GM13976 (cell line): ENCODE data around the gene PLEKHA8.

Experiments
- DNase-seq: peaks from one replicate; pipeline ENCODE4 v3.0.0; 2012; ENCODE audit warnings: low spot score
- in situ Hi-C: fragments of 300-500 bp; cut with MboI; formaldehyde crosslinking; loops from one replicate; pipeline ENCODE4 v1.12.0; 2022; ENCODE audit warnings: low sequenced_read_pairs, mixed read lengths, inconsistent platforms; ENCODE audit not compliant: unreplicated experiment
- TF ChIP-seq, protein P1 (sequence below): IDR thresholded peaks from 2 replicates; pipeline ENCODE4 v1.5.1; 2012; ENCODE audit warnings: borderline replicate concordance, mild to moderate bottlenecking; ENCODE audit not compliant: insufficient read depth; ENCODE audit errors: extremely low read depth, missing control alignments, control extremely low read depth

The PLEKHA8 gene, protein sequence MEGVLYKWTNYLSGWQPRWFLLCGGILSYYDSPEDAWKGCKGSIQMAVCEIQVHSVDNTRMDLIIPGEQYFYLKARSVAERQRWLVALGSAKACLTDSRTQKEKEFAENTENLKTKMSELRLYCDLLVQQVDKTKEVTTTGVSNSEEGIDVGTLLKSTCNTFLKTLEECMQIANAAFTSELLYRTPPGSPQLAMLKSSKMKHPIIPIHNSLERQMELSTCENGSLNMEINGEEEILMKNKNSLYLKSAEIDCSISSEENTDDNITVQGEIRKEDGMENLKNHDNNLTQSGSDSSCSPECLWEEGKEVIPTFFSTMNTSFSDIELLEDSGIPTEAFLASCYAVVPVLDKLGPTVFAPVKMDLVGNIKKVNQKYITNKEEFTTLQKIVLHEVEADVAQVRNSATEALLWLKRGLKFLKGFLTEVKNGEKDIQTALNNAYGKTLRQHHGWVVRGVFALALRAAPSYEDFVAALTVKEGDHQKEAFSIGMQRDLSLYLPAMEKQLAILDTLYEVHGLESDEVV

DNA sequence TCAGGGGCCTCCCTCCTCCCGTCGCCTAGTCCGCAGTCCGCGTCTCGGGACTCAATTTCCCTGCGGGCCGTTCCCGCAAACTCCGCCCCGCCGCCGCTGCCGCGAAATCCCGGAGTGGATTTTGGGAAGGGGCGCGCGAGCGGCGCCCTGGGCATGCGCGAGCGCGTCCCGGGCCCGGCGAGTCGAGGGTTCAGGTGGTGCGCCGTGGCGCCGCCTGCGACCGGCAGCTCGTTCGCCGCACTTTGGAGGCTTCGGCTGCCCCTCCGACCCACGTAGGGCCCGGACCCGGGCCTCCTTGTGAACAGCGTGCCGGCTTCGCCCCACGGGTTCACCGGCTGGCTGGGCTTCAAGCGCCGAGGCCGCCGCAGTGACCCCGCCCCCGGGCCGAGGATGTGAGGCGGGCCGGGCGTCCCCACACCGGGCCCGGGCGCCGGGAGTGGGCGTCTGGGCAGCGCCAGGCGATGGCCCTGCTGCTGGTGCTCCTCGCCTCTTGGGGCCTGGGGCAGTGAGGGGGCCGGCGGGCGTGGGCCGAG, at the start of gene PLEKHA8:
PLEKHA8 (plus strand) TSS at position 197 of the 533 bp plus-strand sequence. CDS start 351 bp downstream, outside the sequence.
- peak; percentile 90 for DNase-seq
- in situ Hi-C loops: no loop called here
- TF ChIP-seq, protein P1, sequence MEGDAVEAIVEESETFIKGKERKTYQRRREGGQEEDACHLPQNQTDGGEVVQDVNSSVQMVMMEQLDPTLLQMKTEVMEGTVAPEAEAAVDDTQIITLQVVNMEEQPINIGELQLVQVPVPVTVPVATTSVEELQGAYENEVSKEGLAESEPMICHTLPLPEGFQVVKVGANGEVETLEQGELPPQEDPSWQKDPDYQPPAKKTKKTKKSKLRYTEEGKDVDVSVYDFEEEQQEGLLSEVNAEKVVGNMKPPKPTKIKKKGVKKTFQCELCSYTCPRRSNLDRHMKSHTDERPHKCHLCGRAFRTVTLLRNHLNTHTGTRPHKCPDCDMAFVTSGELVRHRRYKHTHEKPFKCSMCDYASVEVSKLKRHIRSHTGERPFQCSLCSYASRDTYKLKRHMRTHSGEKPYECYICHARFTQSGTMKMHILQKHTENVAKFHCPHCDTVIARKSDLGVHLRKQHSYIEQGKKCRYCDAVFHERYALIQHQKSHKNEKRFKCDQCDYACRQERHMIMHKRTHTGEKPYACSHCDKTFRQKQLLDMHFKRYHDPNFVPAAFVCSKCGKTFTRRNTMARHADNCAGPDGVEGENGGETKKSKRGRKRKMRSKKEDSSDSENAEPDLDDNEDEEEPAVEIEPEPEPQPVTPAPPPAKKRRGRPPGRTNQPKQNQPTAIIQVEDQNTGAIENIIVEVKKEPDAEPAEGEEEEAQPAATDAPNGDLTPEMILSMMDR: no peak

DNA sequence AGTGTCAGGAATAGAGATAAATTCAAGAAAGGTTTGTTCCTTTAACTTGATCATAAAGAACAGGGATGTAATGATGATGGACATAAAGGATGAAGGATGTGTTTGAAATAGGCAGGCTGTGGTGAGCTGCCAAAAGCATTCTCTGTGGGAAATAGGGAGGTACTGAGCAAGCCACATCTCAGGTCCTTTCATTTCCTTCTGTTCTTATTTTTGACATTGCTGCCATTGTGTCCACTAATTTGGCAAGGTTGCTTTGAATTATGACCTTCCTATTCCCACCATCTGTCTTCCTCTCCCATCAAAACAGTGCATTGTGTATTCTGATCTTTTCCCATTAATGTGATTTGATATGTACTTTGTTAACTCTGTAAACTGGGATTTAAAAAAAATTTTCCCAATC, 48.1 kb upstream of the PLEKHA8 start:
- no peak for DNase-seq
- in situ Hi-C loops: no loop called here
- TF ChIP-seq, protein P1: no peak

DNA sequence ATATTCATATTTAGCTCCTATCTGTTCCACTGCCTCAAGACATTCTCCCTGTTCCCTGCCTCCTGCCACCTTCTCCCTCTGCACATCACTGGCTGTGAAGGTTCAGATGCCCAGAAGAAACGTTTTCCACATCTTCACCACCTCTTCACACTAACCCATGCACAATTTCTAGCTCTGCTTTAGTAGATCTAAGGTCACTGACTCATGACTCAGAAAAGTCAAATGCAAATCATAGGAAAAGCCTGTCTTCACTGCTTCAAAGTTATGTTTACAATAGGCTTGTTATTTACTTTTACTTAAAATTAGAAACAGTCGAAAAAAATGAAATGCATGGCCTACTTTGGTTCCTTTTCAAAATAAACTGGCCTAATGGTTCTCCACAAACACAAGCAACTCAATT, 41.1 kb upstream of the PLEKHA8 start:
- peak; percentile 40 for DNase-seq
- in situ Hi-C loops: no loop called here
- TF ChIP-seq, protein P1: no peak

DNA sequence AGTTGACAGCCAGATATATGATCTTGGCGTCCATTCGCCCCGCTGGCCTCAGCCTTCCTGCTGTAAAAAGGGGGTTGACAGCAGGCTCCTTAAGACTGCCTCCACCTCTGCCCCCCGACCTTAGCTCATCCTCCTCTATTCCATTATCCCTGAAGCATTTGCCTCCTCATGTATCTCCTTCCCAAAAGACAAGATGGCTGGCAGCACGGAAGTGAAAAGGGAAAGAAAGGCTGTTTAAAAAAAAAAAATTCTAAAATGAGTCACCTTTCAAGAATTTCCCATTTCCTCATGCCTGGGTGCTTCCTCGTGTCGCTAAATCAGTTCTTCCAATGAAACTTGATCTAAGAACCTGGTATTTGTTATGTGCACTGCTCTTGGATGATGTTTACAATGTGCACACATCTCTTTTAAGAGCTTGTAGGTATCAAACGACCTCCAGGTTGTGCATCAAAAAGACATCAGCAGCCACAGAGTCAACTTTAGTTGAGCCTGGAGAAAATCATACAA, 40.3 kb upstream of the PLEKHA8 start:
- peak; percentile 36 for DNase-seq
- TF ChIP-seq, protein P1: no peak
- in situ Hi-C loops: no loop called here

DNA sequence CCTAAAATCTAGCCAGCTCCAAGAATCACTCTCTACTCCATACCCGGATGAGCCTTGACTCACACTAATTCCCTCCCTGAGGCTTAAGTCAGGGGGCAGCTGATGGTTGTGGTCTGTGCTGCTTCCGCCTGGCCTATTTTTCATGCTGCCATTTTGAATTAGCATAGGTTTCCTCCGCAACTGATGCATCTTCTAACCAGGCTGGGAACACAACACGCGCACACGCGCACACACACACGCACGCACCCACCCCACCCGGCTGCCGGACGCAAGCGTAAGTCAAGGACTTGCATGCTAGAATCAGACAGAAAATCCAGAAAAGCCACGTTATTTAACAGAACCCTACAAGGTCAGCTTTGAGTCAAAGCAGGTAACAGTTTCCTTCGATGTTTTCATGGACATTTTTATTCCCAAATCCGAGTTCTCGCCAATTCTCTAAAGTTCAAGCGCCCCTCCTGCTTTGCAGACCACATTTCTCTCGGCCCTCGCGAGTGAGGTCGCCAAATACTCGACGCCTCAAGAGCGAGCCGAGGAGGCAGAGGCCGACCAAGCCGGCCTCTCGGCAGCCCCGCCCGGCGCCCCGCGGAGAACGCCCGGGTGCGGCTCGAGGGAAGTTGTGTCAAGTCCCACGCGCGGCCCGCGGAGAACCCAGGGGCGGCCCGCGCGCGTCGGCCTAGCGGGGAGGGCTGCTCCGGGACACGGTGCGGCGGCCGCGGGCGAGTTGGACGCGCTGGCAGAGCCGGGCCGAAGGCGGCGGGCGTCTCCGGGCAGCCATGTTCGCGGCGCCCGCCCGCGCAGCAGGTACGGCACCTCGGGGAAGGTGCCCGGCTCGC, 39.6 kb upstream of the PLEKHA8 start:
- peak; percentile 74 for DNase-seq

More for the DNA sequence above, 39.6 kb upstream of the PLEKHA8 start:
- TF ChIP-seq, protein P1: no peak
- in situ Hi-C loops: no loop called here
